ENCODE data around the gene PAQR9.

DNA sequence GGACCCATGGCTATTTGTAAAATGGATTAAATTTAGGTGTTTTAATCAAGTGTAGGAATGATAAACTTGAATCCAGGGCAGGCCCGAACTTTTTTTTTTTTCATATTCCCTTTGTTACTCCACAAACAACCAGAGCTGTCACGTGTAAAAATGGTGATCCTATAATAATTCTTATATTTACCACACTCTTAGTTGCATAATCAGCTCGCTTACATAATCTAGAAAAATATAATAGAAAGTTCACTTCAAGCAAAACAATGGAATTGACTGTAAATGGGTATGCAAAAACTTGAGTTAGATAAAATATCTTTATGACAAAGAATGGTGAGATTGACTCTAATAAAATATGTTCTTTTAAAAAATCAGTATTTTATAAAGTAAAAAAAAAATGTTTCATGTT is 2.1 kb upstream of the PAQR9 start:
- TF ChIP-seq, protein P1, sequence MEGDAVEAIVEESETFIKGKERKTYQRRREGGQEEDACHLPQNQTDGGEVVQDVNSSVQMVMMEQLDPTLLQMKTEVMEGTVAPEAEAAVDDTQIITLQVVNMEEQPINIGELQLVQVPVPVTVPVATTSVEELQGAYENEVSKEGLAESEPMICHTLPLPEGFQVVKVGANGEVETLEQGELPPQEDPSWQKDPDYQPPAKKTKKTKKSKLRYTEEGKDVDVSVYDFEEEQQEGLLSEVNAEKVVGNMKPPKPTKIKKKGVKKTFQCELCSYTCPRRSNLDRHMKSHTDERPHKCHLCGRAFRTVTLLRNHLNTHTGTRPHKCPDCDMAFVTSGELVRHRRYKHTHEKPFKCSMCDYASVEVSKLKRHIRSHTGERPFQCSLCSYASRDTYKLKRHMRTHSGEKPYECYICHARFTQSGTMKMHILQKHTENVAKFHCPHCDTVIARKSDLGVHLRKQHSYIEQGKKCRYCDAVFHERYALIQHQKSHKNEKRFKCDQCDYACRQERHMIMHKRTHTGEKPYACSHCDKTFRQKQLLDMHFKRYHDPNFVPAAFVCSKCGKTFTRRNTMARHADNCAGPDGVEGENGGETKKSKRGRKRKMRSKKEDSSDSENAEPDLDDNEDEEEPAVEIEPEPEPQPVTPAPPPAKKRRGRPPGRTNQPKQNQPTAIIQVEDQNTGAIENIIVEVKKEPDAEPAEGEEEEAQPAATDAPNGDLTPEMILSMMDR (conservative IDR thresholded peaks at IDR 0.05; ENCODE audit: low read length), result no peak
- TF ChIP-seq EZH2phosphoT487 (IDR thresholded peaks at IDR 0.05; ENCODE audit: borderline replicate concordance, low read depth, low read length), result no peak
